Fibroblast of gingiva (primary cell): ENCODE data around the gene PRKAG2.
"Not testable (repeated sequence)": the region's sequence is repeated elsewhere in the genome, so short reads cannot be mapped to it uniquely, and the experiment has no call there.

ENCODE experiments used
- DNase-seq: peaks from one replicate; pipeline ENCODE4 v3.0.0-alpha.2; 2011; ENCODE audit warnings: low read depth

Gene PRKAG2

DNA sequence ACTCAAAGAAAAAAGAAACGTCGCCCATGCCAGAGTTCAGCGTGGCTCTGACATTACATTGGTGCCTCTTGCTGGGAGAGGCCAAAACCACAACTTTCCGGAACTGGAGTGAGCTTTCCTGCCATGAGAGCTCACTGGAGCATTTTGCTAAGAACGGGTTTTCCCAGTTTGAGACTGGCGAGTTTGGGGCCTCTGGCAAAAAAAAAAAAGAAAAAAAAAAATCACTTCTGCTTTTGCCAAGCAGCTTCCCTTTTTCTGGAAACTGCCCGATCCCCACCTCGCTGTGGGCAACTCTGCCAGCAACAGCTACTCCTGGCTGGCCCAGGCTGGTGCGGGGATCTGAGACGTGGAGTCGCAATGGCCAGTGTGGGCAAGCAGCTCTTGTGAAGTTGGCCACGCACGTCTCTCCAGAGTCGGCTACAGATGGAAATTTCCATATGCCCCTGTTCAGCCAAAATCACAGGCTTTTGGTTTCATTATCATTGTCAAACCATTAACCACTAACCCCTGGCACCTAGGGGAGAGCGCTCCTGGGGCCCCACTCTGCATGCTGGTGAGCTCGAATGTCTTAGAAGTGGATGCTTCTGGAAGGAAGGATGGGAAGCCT lies 25.7 kb downstream of the PRKAG2 start:
- DNase-seq = peak; percentile 49

DNA sequence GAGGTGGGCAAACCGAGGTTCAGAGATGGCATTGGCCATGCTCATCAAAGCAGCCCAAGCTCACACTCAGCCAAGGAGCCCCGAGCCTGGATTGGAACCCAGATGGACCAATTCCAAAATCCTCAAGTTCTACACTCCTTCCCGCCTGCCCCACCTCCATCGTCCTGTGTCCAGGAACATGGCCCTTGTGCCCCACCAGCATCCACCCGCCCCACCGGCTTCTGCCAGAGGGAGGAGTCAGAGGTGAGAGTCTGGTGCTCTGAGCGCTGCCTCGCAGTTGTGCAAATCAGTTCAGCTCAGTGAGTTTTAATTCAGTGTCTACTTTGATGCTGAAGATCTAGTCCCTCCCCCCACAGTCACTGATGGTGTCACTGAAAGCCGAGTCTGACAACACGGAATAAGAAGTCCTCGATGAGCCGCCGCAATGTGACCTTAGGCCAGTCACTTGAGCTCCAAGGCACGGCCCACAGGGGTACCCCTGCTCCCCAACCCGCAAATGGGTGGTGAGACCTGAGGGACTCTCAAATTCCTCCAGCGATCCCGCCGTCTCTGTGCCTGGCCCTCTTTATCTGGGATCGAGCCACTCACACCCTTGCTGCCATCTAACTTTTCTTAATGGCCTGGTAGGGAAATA lies 26.3 kb downstream of the PRKAG2 start:
- DNase-seq = no peak

- no peak for DNase-seq
These were observed 27.0 kb downstream of the PRKAG2 start for GRCh38 chr7:151849879-151850260.

GRCh38 chr7:151849008-151849878 lies 27.7 kb downstream of the PRKAG2 start:
- DNase-seq = no peak

- peak; percentile 34 for DNase-seq
These were observed 29.2 kb downstream of the PRKAG2 start for GRCh38 chr7:151847681-151848081.

- DNase-seq = no peak
These were observed 29.8 kb downstream of the PRKAG2 start for GRCh38 chr7:151847136-151847535.

GRCh38 chr7:151845412-151846205 lies 31.3 kb downstream of the PRKAG2 start:
- DNase-seq = no peak

DNA sequence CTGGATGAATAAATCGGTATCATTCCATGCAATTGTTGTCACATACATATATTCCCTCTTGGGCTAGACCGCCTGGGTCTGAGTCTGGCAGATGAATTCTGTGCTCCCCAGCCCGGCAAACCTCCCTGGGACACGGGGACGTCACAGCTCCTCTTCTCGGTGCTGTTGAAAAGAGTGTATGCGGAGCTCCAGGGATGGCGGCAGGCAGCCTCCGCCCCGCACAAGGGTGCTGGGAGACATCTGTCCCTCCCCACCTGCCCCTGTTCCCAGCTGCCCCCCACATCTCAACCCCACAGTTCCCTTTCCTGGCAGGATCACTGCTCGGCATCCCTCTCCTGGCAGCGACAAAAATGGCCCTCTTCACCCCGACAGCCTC lies 32.1 kb downstream of the PRKAG2 start:
- no peak for DNase-seq

- DNase-seq = peak; percentile 76
These were observed 32.7 kb downstream of the PRKAG2 start for GRCh38 chr7:151844071-151844824.

- DNase-seq = no peak
These were observed 33.7 kb downstream of the PRKAG2 start for GRCh38 chr7:151843181-151843580.

GRCh38 chr7:151841395-151842051 lies 35.4 kb downstream of the PRKAG2 start:
- not testable (repeated sequence) for DNase-seq

- no peak for DNase-seq
These were observed 36.6 kb downstream of the PRKAG2 start for GRCh38 chr7:151840088-151840910.

DNA sequence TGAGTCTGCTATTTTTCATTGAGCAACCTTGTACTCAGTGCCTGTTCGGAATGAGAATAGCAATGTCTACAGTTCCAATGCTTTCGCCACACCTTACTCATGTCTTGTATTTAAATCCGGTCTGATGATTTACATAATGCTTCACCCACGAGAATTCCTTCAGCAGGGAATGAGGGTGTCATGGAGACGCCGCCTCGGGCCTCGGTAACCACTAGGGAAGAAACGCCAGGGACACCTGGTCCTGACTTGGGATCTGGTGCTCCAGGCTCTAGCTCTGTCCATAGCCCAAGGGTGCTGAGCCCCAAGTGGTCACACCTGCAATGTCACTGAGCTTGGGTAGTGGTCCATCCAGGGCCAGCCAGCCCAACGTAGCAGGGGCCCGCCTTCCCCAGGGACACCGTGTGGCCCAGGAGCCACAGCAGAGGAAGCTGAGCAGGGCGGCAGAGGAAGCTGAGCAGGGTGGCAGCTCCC lies 37.4 kb downstream of the PRKAG2 start:
- no peak for DNase-seq

DNA sequence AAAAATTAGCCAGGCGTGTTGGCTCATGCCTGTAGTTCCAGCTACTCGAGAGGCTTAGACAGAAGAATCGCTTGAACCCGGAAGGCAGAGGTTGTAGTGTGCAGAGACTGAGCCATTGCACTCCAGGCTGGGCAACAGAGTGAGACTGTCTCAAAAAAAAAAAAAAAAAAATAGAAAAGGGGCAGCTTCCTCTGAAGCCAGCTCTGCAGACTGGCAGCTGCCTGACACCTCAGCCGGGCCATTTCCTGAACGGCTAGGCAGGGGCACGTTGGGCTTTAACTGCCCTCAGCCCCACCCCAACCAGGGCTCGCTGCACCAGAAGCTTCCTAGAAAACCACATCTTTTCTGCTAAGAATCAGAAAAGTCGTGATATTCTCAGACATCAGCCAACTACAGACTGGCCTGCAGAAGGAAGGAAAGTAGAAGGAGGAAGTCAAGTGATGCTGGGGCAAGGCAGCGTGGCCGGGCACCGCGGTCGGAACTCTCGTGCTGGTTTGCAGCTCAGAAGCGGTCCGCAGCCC lies 38.0 kb downstream of the PRKAG2 start:
- DNase-seq = no peak

GRCh38 chr7:151838072-151838471 lies 38.8 kb downstream of the PRKAG2 start:
- no peak for DNase-seq

- no peak for DNase-seq
These were observed 39.5 kb downstream of the PRKAG2 start for GRCh38 chr7:151837285-151838042.

DNA sequence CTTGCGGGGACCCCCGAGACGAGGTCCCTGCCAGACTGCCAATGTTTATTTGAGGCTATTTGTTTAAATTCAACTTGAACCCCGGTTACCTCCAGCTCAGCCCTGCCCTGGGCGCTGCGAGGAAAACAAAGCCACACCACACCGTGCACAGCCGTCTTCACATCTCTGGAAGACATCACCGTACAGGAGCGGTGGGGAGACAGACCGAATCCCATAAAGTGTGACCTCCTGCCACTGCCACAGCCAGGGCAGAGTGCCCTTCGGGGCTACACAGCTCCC lies 40.0 kb downstream of the PRKAG2 start:
- no peak for DNase-seq

DNA sequence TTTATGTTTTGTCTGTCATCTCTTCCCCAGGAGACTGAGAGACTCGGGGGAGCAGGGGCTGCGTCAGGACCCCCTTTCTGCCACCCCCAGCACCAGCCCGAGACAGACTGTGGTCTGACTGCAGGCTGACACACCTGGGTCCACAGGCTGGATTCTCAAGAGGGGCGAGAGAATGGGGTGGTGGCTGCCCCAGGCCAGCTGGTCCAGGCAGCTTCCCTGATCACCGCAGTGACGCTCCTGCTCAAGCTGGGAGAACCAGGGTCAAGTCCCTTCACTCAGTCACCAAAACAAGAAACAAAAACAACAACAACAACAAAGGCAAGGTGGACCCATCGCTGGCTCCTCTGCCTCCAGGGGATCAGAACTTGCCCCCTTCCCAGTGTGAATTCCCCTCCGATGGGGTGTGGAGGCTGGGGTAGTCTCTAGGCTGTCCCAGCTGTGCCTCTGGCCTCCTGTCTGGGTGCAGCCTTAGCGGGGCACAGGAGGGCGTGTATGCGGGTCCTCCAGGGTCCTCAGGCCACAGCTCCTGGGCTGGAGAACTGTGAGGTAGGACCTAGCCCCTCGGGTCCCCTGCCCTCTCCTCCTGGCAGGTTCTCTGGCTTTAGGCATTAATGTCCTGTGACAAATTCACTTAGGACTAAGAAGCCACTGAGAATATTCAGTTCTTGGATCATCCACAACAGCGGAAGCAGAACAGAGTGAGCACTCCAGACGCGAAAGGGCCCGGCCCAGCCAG lies 40.6 kb downstream of the PRKAG2 start:
- DNase-seq = no peak

- DNase-seq = no peak
These were observed 41.3 kb downstream of the PRKAG2 start for GRCh38 chr7:151835636-151836035.
